SJSA1 (cell line): ENCODE data around the gene TBX21. TPM values are rescaled to one million over a fixed set of nuclear protein-coding genes. Genes with fewer than 3 reads are reported as not detected.

Experiments used
- DNase-seq, 2 experiments: peaks; one replicate each; pipeline ENCODE4 v3.0.0-alpha.2; 2015 to 2020; ENCODE audit warnings: low spot score in 2 of 2, low read depth in 1 of 2
- H3K27ac ChIP-seq: fragments of 250-450 bp; sonication (Bioruptor Pico); 2 replicates; pipeline ENCODE4 v1.5.1; 2020; ENCODE audit warnings: mild to moderate bottlenecking, moderate library complexity
- H3K27me3 ChIP-seq: fragments of 250-450 bp; sonication (Bioruptor Pico); replicated peaks from 2 replicates; pipeline ENCODE4 v1.5.1; 2020; ENCODE audit warnings: mild to moderate bottlenecking, moderate library complexity
- H3K36me3 ChIP-seq: fragments of 250-450 bp; sonication (Bioruptor Pico); 2 replicates; pipeline ENCODE4 v1.5.1; 2020; ENCODE audit warnings: mild to moderate bottlenecking
- H3K4me1 ChIP-seq: fragments of 250-450 bp; sonication (Bioruptor Pico); replicated peaks from 2 replicates; pipeline ENCODE4 v1.6.1; 2021; ENCODE audit warnings: mild to moderate bottlenecking
- H3K4me3 ChIP-seq: fragments of 250-450 bp; sonication (Bioruptor Pico); 2 replicates; pipeline ENCODE4 v1.5.1; 2020; ENCODE audit warnings: mild to moderate bottlenecking
- H3K9me3 ChIP-seq: fragments of 250-450 bp; sonication (Bioruptor Pico); replicated peaks from 2 replicates; pipeline ENCODE4 v1.5.1; 2020; ENCODE audit warnings: mild to moderate bottlenecking
- total RNA-seq: library from RNA; depleted of rRNA; stranded (reverse); fragments of >200 nt; shearing (Covaris generic); gene quantifications from 2 replicates; pipeline ENCODE4 v1.2.3, GENCODE V29; 2014

The TBX21 gene
- total RNA-seq, 1 experiment from 2014 or later = not detected

DNA sequence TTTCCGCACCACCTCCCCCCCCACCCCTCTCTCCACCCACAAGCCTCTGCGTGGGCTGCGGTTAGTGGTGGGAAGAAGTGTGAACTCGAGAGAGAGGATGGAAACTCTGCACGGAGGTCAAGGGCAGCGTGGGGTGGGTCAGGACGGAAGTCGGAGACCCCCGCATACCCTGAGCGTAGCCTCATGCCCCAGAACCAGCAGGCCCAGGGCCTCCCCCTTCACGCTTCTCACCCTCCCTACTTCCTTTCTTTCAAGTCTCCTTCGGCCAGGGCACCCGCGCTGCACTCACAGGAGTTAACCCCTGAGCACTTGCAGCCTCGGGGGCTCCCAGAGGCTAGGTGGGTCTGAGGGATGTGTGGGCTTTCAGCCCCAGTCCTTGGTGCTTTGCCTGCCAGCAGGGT is 29.8 kb upstream of the TBX21 start:
- no peaks in the 10 kb centered on the region for H3K9me3 ChIP-seq
- H3K4me1 ChIP-seq = no peaks in the 10 kb centered on the region
- no peaks in the 10 kb centered on the region for H3K36me3 ChIP-seq
- H3K27me3 ChIP-seq = no peaks in the 10 kb centered on the region
- DNase-seq = no peak
- H3K27ac ChIP-seq = no peak overlapping the region
- H3K4me3 ChIP-seq = no peak overlapping the region

DNA sequence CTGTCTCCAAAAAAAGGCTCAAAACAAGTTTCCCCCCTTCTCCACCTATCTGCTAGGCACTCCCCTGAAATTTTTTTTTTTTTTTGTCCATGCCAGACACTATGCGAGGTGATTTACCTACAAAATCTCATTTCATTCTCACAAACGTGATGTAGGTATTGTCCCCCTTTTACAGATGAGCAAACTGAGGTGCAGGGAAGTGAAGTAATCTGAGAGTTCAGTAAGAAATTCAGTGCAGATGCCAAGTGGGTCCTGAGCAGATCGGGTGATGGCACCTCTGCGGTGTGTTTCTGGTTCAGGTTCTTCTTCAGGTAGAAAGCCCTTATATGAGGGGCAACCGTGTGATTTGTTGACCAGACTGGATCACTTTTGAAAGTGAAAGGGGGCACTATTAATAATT is 29.4 kb upstream of the TBX21 start:
- no peak overlapping the region for H3K27ac ChIP-seq

DNA sequence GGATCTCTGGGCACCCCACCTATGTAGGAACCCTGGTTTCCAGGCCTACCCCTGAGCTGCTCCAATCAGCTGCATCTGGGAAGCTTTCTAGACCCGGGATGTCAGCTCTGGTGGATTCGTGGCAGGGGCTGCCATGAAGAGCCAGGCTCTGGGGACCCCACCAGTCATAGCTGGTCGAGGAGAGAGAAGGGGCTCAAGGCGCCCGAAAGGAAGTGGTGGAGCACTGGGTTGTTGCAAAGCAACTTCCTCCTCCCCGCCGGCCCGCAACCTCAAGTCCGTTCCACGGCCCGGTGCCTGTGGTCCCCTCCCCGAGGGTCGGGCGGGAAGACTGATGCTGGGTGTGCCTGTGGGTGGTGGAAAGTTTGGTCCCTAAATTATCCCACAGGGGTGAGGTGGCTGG is 28.9 kb upstream of the TBX21 start:
- Histone ChIP-seq H3K27me3 (no peaks in the 10 kb centered on the region), H3K4me3 (no peak overlapping the region), H3K27ac (no peak overlapping the region), H3K4me1 (no peaks in the 10 kb centered on the region), H3K9me3 (no peaks in the 10 kb centered on the region), H3K36me3 (no peaks in the 10 kb centered on the region)
- no peak for DNase-seq

More for the DNA sequence above, 29.4 kb upstream of the TBX21 start:
- Histone ChIP-seq H3K9me3 (no peaks in the 10 kb centered on the region), H3K27me3 (no peaks in the 10 kb centered on the region), H3K4me3 (no peak overlapping the region), H3K36me3 (no peaks in the 10 kb centered on the region), H3K4me1 (no peaks in the 10 kb centered on the region)
- no peak for DNase-seq

DNA sequence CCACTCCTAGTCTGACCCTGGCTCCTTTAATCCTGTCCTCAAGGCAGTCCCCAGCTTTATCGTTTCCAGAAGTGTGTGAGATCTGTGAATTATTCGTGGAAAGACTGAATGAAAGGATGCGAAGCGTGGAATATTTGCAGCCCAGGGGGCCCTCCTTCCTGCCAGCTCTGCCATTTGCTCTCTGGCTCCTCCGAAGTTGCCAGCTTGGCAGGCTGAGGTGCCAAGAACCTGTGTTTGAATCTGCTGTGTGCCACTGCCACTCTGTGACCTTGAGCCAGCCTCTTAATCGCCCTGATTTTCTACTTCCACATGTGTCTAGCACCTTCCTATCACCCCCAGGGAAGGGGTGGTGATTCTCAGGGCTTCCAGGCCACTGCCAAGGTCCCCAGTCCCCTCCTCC is 28.3 kb upstream of the TBX21 start:
- Histone ChIP-seq H3K4me1 (no peaks in the 10 kb centered on the region), H3K9me3 (no peaks in the 10 kb centered on the region), H3K4me3 (no peak overlapping the region), H3K27me3 (no peaks in the 10 kb centered on the region), H3K36me3 (no peaks in the 10 kb centered on the region), H3K27ac (no peak overlapping the region)
- no peak for DNase-seq

DNA sequence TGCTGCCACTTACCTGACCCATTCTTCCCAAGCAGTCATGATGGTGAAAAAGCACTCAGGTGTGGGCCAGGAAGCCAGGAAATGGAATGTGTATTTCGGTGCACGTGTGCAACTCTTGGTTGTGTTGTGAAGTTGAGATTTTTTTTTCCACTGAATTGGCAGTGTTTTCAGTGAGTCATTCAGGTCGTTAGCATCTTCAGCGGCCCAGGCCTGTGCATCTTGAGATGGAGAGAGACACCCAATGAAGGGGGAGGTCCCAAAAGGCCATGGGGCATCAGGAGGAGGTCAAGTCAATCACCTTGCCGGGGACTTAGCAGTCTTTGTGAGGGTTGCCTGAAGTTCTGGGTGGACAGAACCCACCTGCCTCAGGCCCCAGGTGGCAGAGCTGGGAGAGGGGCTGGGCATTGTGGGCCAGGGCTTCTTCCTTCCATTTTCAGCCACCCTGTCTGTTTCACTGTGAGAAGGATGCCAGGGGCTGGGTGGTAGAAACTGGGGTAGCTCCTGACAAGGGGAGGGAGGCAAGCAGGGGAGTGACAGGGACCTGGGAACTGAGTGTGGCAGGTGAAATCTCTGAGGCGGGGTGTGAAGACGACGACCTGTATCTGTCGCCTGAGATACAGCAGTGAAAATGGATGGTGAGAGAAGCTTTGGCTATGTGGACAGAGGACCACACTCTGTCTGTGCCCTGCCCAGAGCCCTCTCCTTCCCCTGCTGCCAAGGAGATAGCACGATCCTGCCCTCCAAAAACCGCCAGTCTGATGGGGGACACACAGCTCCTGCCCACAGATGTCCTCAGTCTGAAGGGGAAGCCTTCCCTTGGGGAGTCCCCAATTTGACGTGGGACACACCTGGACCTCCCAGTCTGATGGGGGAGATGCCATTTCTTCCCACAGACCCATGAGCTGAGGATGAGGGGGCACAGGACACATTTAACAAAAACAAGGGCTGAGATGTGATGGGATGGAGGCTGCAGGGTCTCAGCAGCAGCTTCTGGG is 27.2 kb upstream of the TBX21 start:
- Histone ChIP-seq H3K4me3 (no peak overlapping the region), H3K27ac (no peak overlapping the region), H3K27me3 (no peaks in the 10 kb centered on the region), H3K9me3 (no peaks in the 10 kb centered on the region), H3K36me3 (no peaks in the 10 kb centered on the region), H3K4me1 (no peaks in the 10 kb centered on the region)
- no peak for DNase-seq

DNA sequence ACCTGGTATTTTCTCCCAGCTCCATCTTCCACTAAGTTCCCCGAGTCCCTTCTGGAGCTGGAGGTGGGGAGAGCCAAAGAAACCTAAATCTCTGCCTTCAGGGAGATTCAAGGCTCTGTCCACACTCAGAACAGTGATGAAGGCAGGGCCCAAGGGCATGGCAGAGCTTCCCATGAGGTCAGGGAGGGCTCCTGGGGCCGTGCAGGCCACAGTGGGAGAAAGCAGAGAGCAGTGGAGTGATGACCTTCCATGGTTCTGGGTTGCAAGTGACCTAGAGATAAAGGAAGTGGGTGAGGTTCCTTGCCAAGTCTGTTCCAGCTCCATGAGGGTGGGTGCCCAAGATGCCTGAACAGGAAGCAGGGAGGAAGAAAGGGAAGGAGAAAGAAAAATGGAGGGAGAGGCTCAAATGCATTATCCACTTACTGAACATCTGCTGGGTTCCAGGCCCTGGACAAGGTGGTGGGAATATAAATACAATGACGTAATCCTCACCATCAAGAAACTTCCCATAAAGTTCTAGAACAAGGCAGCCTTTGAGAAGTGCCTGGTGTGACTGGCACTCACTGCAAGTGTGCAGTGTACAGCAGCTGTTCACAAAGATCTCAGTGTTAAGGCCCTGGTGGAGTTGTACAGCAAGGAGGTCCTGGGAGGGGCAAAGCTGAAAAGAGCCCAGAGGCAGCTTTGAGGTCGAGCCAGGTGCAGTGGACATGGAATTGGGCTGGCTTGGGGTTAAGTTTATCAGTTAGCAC is 25.8 kb upstream of the TBX21 start:
- H3K36me3 ChIP-seq = no peaks in the 10 kb centered on the region
- H3K27me3 ChIP-seq = peaks cover under 1% of the 10 kb centered on the region; the same call in 1 of the 2 replicates
- H3K4me1 ChIP-seq = no peaks in the 10 kb centered on the region
- H3K27ac ChIP-seq = no peak overlapping the region
- no peaks in the 10 kb centered on the region for H3K9me3 ChIP-seq
- no peak for DNase-seq
- H3K4me3 ChIP-seq = no peak overlapping the region

DNA sequence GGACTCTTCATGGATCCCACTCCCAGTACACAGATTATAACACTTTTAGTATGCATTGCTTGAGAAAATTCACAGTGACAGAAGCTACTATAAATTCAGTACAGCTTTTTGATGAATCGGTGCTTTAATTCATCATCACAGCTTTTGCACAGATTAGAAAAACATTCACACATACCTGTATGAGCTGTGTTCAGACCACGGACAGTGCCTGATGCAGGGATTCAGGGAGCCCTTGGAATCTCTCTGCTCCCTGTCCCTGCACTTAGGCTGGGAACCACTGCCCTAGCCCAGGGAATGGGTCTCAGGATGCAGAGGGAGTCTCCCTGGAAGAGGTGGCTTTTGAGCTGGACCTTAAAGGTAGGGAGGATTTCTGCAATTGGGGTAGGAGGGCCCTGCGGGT is 25.2 kb upstream of the TBX21 start:
- Histone ChIP-seq H3K4me1 (no peaks in the 10 kb centered on the region), H3K27ac (no peak overlapping the region), H3K27me3 (peaks cover 7% of the 10 kb centered on the region), H3K36me3 (no peaks in the 10 kb centered on the region), H3K9me3 (no peaks in the 10 kb centered on the region), H3K4me3 (no peak overlapping the region)
- no peak for DNase-seq

DNA sequence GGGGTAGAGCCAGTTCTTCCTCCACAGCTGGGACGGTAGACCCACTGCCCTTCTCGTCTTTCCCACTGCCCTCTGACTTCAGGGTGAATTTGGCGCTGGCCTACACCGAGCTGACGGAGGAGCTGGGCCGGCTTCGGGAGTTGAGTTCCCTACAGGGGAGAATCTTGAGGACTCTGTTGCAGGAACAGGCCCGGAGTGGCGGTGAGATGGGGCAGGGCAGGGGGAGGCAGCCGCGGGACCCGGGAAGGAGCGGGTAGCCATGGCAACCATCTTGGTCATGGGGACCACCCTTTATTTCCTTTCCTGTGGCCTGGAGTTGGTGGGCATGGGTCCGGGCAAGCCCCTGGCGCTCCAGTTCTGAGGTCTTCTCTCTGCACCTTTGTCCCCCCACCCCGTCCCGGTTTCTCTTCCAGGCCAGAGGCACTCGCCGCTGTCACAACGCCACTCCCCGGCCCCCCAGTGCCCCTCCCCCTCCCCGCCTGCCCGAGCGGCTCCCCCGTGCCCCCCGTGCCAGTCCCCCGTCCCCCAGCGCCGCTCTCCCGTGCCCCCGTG is 24.6 kb upstream of the TBX21 start:
- no peaks in the 10 kb centered on the region for H3K9me3 ChIP-seq
- no peaks in the 10 kb centered on the region for H3K36me3 ChIP-seq
- DNase-seq = no peak
- no peak overlapping the region for H3K4me3 ChIP-seq
- H3K27ac ChIP-seq = no peak overlapping the region
- H3K27me3 ChIP-seq = peaks cover 10% of the 10 kb centered on the region
- H3K4me1 ChIP-seq = no peaks in the 10 kb centered on the region

DNA sequence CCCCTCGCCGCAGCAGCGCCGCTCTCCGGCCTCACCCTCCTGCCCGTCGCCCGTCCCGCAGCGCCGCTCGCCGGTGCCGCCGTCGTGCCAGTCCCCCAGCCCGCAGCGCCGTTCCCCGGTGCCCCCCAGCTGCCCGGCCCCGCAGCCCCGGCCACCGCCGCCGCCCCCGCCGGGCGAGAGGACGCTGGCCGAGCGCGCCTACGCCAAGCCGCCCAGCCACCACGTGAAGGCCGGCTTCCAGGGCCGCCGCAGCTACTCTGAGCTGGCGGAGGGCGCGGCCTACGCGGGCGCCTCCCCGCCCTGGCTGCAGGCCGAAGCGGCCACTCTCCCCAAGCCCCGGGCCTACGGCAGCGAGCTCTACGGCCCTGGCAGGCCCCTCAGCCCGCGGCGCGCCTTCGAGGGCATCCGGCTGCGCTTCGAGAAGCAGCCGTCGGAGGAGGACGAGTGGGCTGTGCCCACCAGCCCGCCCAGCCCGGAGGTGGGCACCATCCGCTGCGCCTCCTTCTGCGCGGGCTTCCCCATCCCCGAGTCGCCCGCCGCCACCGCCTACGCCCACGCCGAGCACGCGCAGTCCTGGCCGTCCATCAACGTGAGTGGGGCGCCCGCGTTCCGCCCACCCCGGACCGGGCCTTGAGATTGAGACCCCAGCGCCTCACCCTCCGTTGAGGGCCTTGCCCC is 24.0 kb upstream of the TBX21 start:
- Histone ChIP-seq H3K4me1 (no peaks in the 10 kb centered on the region), H3K36me3 (no peaks in the 10 kb centered on the region), H3K27ac (no peak overlapping the region), H3K9me3 (no peaks in the 10 kb centered on the region), H3K27me3 (peaks cover 16% of the 10 kb centered on the region), H3K4me3 (no peak overlapping the region)
- no peak for DNase-seq

DNA sequence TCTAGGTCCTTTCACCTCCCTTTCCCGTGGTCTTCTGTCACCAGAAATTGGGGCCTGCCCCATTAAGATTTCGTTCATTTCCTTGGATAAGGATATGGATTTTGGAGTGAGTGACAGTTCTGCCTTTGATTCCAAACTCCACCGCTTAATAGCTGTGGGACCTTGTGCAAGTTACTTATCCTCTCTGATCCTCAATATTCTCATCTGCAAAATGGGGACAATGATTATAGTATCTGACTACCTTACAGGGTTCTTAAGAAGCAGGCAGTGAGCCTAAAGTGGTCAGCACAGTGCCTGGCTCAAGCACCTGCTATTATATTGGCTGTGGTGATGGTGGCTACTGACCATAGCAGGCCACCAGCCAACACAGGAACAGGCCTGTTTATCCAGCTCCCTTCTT is 23.4 kb upstream of the TBX21 start:
- Histone ChIP-seq H3K4me3 (no peak overlapping the region), H3K9me3 (no peaks in the 10 kb centered on the region), H3K27me3 (peaks cover 22% of the 10 kb centered on the region), H3K4me1 (no peaks in the 10 kb centered on the region), H3K27ac (no peak overlapping the region), H3K36me3 (no peaks in the 10 kb centered on the region)
- DNase-seq = no peak

DNA sequence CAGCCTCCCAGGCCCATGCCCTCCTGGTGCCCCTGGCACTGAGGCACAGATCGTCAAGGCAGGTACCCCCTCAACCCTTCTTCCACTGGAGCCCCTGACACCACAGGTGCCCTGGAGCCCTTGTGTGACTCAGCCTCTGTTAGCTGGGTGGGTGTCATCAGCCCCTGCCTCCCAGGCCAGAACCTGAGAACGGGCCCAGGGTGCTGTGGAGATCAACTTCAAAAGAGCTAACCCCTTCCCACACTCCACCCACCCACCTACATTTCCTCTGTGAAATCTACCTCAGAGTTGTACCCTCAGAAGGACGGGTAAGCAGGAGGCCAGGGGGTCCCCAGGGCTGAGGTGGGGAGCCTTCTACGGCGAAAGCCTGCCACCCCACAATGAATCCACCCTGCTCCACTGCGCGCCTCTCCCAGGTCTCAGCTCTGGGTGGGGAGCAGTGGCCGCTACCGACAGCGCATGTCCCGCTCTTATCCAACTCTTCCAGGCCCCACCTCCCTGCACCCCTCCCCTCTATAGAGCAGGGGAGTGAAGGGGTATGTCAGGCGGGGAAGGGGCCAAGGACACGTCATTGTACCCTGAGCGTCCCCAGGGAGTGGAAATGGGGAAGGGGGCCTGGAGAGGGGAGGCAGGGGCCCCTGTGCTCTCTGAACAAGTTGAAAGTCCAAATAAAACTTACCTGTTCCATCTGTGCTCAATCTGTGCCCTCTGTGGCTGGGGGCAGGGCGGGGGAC is 21.5 kb upstream of the TBX21 start:
- Histone ChIP-seq H3K4me1 (no peaks in the 10 kb centered on the region), H3K9me3 (no peaks in the 10 kb centered on the region), H3K36me3 (no peaks in the 10 kb centered on the region), H3K4me3 (no peak overlapping the region), H3K27ac (no peak overlapping the region), H3K27me3 (peaks cover 33% of the 10 kb centered on the region)
- no peak for DNase-seq

DNA sequence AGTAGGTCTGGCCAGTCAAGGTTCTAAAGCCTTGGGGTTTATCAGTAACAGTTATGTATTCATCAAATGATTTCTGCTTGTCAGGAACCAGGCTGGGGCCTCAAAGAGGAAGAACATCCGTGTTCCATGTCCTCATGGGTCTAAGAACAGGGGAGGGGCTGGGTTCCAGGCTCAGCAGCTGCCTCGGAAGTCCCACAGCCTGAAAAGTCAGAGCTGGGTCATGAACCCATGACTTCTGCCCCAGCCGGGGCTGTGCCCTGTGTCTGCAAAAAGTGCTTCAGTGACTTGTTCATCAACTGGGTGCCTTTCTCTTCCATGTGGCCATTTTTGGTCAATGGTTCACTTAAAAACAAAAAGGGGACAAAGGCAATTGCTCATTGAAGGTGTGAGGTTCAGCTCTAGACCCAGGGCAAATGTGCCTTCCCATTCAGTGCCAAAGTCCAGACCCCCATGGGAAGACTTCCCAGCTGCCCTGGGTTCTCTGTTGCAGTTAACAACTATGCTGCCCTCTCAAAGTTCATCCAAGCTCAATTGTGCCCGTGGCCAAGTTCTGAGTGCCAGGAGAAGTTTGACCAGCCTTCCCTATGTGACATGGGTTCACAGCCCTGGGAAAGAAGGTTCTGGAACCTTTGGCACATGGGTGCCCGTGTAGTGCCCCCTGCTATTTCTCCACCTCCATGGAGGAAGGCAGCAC is 20.6 kb upstream of the TBX21 start:
- no peak for DNase-seq
- no peaks in the 10 kb centered on the region; the same call in 1 of the 2 replicates for H3K4me1 ChIP-seq
- H3K4me3 ChIP-seq = no peak overlapping the region
- H3K27ac ChIP-seq = no peak overlapping the region
- H3K9me3 ChIP-seq = no peaks in the 10 kb centered on the region
- H3K27me3 ChIP-seq = peaks cover 33% of the 10 kb centered on the region
- H3K36me3 ChIP-seq = no peaks in the 10 kb centered on the region
